Panc1 (cell line): ENCODE data around the gene SUMO1. TPM values are rescaled to one million over a fixed set of nuclear protein-coding genes. Genes with fewer than 3 reads are reported as not detected.

Source experiments
- ATAC-seq: fragments of 200-7000 bp; cut with Tn5 transposase; 2 replicates; pipeline ENCODE4 v1.9.1; 2020; ENCODE audit warnings: mild to moderate bottlenecking, moderate library complexity
- BruUV-seq: library from RNA; stranded (reverse); fragments of 400-500 nt; replicated peaks from 2 replicates; lab custom pipeline; 2021; lab: Mats Ljungman, UMichigan
- CTCF ChIA-PET: fragments of 300-600 bp; sonication (Branson Sonifier 250); formaldehyde crosslinking; loops from one replicate; lab custom pipeline; 2022; ENCODE audit warnings: antibody characterized with exemption; lab: Charles Lee
- POLR2A ChIA-PET: fragments of 300-600 bp; sonication (Branson Sonifier 250); formaldehyde crosslinking; loops from one replicate; lab custom pipeline; 2022; ENCODE audit warnings: antibody characterized with exemption; lab: Charles Lee
- DNase-seq: peaks from one replicate; pipeline ENCODE4 v3.0.0-alpha.2; 2010; ENCODE audit warnings: low read depth, low spot score
- H3K27ac ChIP-seq: 2 replicates; pipeline ENCODE4 v1.5.1; 2011; ENCODE audit warnings: mild to moderate bottlenecking, low read length, inconsistent platforms
- H3K27me3 ChIP-seq: fragments of 200-500 bp; sonication (Bioruptor generic); 2 replicates; pipeline ENCODE4 v1.6.0; 2014; ENCODE audit warnings: low read length, inconsistent platforms; ENCODE audit not compliant: control insufficient read depth, insufficient read depth
- H3K36me3 ChIP-seq: fragments of 200-500 bp; sonication (Bioruptor generic); 2 replicates; pipeline ENCODE4 v1.5.1; 2014; ENCODE audit warnings: inconsistent platforms, mild to moderate bottlenecking, low read length, moderate library complexity; ENCODE audit not compliant: control insufficient read depth, insufficient read depth
- H3K4me1 ChIP-seq: 2 replicates; pipeline ENCODE4 v1.5.1; 2011; ENCODE audit warnings: inconsistent platforms, mild to moderate bottlenecking, low read length, moderate library complexity; ENCODE audit not compliant: control insufficient read depth, insufficient read depth
- H3K4me3 ChIP-seq, 2 experiments: 2 replicates each; pipeline ENCODE4 v1.5.1; 2011 to 2012; ENCODE audit warnings: low read depth in 2 of 2, low read length in 2 of 2, mild to moderate bottlenecking in 2 of 2, inconsistent platforms in 1 of 2, moderate library complexity in 1 of 2
- H3K9me3 ChIP-seq: fragments of 200-500 bp; sonication (Bioruptor generic); 2 replicates; pipeline ENCODE4 v1.5.1; 2014; ENCODE audit warnings: low read depth, mild to moderate bottlenecking, inconsistent platforms, low read length, moderate library complexity; ENCODE audit not compliant: control insufficient read depth, insufficient read depth
- CTCF ChIP-seq: fragments of 450-650 bp; IDR thresholded peaks from 2 replicates; pipeline ENCODE4 v1.5.1; 2017; ENCODE audit warnings: mild to moderate bottlenecking
- POLR2AphosphoS5 ChIP-seq: IDR thresholded peaks from 2 replicates; pipeline ENCODE4 v1.6.1; 2012; ENCODE audit warnings: mild to moderate bottlenecking, low read depth, low read length, moderate library complexity
- REST ChIP-seq, 2 experiments: IDR thresholded peaks; 2 replicates each; pipeline ENCODE4 v1.6.1; 2011 to 2012; ENCODE audit warnings: low read depth in 2 of 2, control low read depth in 1 of 2, low read length in 1 of 2, mild to moderate bottlenecking in 1 of 2, moderate library complexity in 1 of 2; ENCODE audit not compliant: insufficient read depth in 1 of 2
- SIN3A ChIP-seq: IDR thresholded peaks from 2 replicates; pipeline ENCODE4 v1.6.1; 2012; ENCODE audit warnings: low read depth, mild to moderate bottlenecking, low read length, moderate library complexity, borderline replicate concordance; ENCODE audit not compliant: insufficient read depth
- TCF7L2 ChIP-seq: IDR thresholded peaks from 2 replicates; pipeline ENCODE4 v1.6.1; 2011; ENCODE audit warnings: mild to moderate bottlenecking, low read depth, low read length, inconsistent platforms
- in situ Hi-C: cut with HindIII; loops from 2 replicates; pipeline ENCODE4 v1.10.0; 2016; ENCODE audit warnings: low sequenced_read_pairs, low pct_unique_long_range_greater_than_20kb
- intact Hi-C: fragments of 100-400 bp; cut with micrococcal nuclease; formaldehyde crosslinking; loops from one replicate; pipeline ENCODE4 v1.10.0; 2022; ENCODE audit not compliant: unreplicated experiment
- total RNA-seq: library from RNA; stranded (reverse); gene quantifications from one replicate; pipeline ENCODE4 v1.2.1, GENCODE V29; 2021; ENCODE audit not compliant: unreplicated experiment

The SUMO1 gene
- total RNA-seq, 1 experiment from 2014 or later, result 137 TPM

- ChIA-PET POLR2A (no interaction called here), CTCF (interaction anchor here (0.6 kb wide), 1 partner anchor 43 kb away, joined by 3 read pairs; no protein-coding TSS in a partner anchor)
- TF ChIP-seq TCF7L2 (no peak), REST (IDR thresholded peaks at IDR 0.05; ENCODE audit: insufficient read depth in 1 of 2, low read depth in 2 of 2, low read length in 1 of 2) (no peak), CTCF (no peak), SIN3A (no peak), POLR2AphosphoS5 (no peak)
- ATAC-seq, result no peak
- H3K4me3 ChIP-seq, result no peak overlapping the region
- no peaks in the 10 kb centered on the region for H3K4me1 ChIP-seq
- H3K27me3 ChIP-seq, result no peaks in the 10 kb centered on the region
- no peak overlapping the region for H3K27ac ChIP-seq
- BruUV-seq, result no TSS peak
- intact Hi-C loops, result no loop called here
- H3K9me3 ChIP-seq, result no peaks in the 10 kb centered on the region
- no peaks in the 10 kb centered on the region for H3K36me3 ChIP-seq
- in situ Hi-C loops, result no loop called here
- DNase-seq, result no peak
Observed at GRCh38 chr2:202165945-202166344, 72.5 kb downstream of the SUMO1 start.

- ATAC-seq (no peak), DNase-seq (no peak)
- intact Hi-C loops, result no loop called here
- TF ChIP-seq TCF7L2 (no peak), POLR2AphosphoS5 (no peak), CTCF (no peak), REST (IDR thresholded peaks at IDR 0.05; ENCODE audit: insufficient read depth in 1 of 2, low read depth in 2 of 2, low read length in 1 of 2) (no peak), SIN3A (no peak)
- Histone ChIP-seq H3K27ac (no peak overlapping the region), H3K36me3 (no peaks in the 10 kb centered on the region), H3K9me3 (no peaks in the 10 kb centered on the region), H3K4me3 (no peak overlapping the region), H3K27me3 (no peaks in the 10 kb centered on the region), H3K4me1 (no peaks in the 10 kb centered on the region)
- BruUV-seq, result no TSS peak
- ChIA-PET POLR2A (no interaction called here), CTCF (no interaction called here)
- in situ Hi-C loops, result no loop called here
Observed at GRCh38 chr2:202165208-202165607, 73.2 kb downstream of the SUMO1 start.
